Measurements from ENCODE around the gene NLK.
"Not testable (repeated sequence)": the region's sequence is repeated elsewhere in the genome, so short reads cannot be mapped to it uniquely, and the experiment has no call there.

Gene NLK

GRCh38 chr17:28228986-28229729 lies 186.7 kb downstream of the NLK start:
- TF ChIP-seq, protein P1, sequence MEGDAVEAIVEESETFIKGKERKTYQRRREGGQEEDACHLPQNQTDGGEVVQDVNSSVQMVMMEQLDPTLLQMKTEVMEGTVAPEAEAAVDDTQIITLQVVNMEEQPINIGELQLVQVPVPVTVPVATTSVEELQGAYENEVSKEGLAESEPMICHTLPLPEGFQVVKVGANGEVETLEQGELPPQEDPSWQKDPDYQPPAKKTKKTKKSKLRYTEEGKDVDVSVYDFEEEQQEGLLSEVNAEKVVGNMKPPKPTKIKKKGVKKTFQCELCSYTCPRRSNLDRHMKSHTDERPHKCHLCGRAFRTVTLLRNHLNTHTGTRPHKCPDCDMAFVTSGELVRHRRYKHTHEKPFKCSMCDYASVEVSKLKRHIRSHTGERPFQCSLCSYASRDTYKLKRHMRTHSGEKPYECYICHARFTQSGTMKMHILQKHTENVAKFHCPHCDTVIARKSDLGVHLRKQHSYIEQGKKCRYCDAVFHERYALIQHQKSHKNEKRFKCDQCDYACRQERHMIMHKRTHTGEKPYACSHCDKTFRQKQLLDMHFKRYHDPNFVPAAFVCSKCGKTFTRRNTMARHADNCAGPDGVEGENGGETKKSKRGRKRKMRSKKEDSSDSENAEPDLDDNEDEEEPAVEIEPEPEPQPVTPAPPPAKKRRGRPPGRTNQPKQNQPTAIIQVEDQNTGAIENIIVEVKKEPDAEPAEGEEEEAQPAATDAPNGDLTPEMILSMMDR (IDR thresholded peaks at IDR 0.05; ENCODE audit: insufficient read depth, low read depth, low read length, missing control alignments), result no peak
- H3K4me3 ChIP-seq (ENCODE audit: low read depth, low read length), result no peak overlapping the region
- DNase-seq (ENCODE audit: low read depth), result no peak

DNA sequence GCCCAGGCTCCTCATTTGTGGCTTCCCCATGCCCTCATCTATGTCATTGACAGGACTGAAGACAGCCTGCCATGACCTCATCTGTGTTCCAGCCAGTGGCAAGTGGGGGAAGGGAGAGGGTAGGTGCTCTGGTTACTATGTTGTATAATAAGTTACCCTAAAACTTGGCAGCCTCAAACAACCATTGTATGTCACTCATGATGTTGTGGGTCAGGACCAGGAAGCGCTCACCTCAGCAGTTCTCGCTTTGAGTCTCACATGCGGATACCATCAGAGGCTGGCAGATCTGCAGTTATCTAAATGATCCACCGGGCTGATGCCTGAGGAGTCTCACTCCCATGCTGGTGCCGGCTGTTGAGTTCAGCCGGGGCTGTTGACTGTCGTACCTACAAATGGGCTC lies 187.5 kb downstream of the NLK start:
- TF ChIP-seq, protein P1 (IDR thresholded peaks at IDR 0.05; ENCODE audit: insufficient read depth, low read depth, low read length, missing control alignments), result no peak
- H3K4me3 ChIP-seq (ENCODE audit: low read depth, low read length), result no peak overlapping the region

DNA sequence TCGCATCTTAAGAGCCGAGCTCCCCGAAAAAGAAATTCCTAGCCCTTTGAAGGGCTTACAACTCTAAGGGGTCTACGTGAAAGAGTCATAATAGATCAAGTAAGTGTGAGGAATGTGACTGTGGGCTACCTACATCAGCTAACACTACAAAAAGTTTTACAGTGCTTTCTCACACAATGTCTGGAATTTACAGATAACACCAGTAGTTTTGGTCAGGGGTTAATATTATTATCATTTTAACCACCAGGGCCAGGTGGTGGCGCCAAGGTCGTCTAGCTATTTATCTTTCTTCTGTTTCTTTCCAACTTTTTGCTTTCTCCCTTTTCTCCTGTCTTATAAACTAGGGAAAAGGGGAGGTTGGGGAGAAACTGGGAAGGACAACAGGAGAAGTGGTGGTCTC lies 188.1 kb downstream of the NLK start:
- not testable (repeated sequence) for H3K4me3 ChIP-seq (ENCODE audit: low read depth, low read length); DNase-seq (ENCODE audit: low read depth)

More for the DNA sequence above, 187.5 kb downstream of the NLK start:
- DNase-seq (ENCODE audit: low read depth), result peak; percentile 20

GRCh38 chr17:28231624-28232023 lies 189.1 kb downstream of the NLK start:
- not testable (repeated sequence) for H3K4me3 ChIP-seq (ENCODE audit: low read depth, low read length); DNase-seq (ENCODE audit: low read depth)

GRCh38 chr17:28232966-28233870 lies 190.7 kb downstream of the NLK start:
- TF ChIP-seq, protein P1 (IDR thresholded peaks at IDR 0.05; ENCODE audit: insufficient read depth, low read depth, low read length, missing control alignments), result peak; percentile 41
- not testable (repeated sequence) for H3K4me3 ChIP-seq (ENCODE audit: low read depth, low read length)
- peak; percentile 14 for DNase-seq (ENCODE audit: low read depth)

DNA sequence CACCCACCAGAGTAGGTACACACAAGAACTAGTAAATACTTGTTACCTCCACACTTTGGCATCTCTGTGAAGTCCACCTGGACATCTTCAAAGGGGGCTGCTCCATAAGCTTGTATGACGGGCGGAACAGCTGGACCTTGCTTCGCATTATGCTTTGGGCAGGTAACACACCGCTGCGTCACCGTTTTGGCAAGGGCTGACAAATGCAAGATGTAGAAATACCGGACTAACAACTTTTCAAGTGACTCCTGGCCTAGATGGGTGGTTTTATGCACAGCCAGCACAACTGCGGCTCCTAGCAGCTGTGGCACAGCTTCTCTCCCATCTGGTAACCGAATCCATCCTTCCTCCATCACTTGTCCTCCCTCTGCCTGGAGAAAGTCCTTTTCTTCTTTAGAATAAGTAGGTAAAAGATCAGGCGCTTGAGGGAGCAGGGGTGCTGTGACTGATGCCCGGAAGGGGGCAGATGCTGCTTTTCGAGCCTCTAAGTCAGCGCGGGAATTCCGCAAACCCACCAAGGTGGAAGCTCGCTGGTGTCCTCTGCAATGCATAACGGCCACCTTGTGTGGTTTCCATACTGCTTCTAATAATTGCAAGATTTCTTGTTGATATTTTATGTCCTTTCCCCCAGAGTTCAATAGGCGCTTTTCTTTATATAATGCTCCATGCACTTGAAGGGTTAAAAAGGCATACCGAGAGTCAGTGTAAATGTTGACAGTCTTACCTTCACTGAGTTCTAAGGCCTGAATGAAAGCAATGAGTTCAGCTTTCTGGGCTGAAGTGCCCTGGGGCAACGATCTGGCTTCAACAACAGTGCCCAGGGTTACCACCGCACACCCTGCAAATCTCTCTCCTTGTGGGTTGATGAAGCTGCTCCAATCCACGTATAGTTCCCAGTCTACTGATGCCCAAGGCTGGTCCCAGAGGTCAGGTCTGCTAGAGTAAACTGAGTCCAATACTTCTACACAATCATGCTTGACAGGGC lies 191.7 kb downstream of the NLK start:
- not testable (repeated sequence) for DNase-seq (ENCODE audit: low read depth); H3K4me3 ChIP-seq (ENCODE audit: low read depth, low read length)

GRCh38 chr17:28235066-28235700 lies 192.7 kb downstream of the NLK start:
- H3K4me3 ChIP-seq (ENCODE audit: low read depth, low read length); DNase-seq (ENCODE audit: low read depth): not testable (repeated sequence)

DNA sequence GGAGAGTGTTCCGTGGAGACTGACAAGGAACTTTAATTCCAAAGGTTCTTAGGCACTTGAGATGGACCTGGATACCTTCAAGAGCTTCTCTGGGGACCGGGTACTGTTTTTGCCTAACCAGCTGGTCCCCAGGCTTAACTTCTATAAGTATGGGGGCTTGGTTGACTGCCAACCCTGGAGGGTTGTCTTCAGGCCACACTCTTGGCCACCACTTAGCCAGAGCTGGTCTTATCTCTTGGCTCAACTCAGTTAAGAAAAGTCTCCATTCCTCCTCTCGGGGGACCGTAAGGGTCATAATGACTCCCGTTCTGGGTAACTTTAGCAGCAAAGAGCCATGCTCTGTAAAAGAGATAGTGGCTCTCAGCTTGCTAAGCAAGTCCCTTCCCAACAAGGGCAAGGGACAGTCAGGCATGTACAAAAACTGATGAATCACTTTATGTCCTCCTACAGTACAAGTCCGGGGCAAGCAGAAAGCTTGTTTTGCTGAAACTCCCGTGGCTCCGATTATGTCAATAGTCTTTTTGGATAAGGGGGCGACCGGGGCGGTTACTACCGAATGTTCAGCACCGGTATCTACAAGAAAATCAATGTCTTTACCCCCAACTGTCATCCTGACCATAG lies 193.7 kb downstream of the NLK start:
- H3K4me3 ChIP-seq (ENCODE audit: low read depth, low read length); DNase-seq (ENCODE audit: low read depth): not testable (repeated sequence)

DNA sequence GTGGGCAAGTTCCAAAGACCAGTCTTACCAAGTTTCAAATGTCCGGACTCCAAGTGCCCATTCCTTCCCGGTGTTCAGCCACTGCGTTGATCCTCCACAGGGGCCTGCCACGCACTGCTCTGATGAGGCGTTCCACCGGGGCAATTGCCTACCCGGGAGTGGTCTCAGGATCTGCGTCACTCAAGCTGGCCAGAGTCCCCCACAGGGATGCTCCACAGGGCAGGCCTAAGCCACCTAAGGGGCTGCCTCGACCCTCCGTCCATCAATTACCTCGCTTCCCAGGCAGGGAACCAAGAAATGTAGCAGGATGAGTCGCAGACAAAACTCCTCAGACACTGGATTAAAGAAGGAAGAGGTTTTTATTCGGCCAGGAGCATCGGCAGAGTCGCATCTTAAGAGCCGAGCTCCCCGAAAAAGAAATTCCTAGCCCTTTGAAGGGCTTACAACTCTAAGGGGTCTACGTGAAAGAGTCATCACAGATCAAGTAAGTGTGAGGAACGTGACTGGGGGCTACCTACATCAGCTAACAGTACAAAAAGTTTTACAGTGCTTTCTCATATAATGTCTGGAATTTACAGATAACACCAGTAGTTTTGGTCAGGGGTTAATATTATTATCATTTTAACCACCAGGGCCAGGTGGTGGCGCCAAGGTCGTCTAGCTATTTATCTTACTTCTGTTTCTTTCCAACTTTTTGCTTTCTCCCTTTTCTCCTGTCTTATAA lies 196.2 kb downstream of the NLK start:
- not testable (repeated sequence) for H3K4me3 ChIP-seq (ENCODE audit: low read depth, low read length); DNase-seq (ENCODE audit: low read depth)

Data from GM12865 (cell line).